Ishikawa (cell line): ENCODE measurements around the gene WAC.

Source experiments
- CEBPB ChIP-seq: IDR thresholded peaks from 2 replicates; pipeline ENCODE4 v1.6.1; 2012
- CREB1 ChIP-seq: IDR thresholded peaks from 2 replicates; pipeline ENCODE4 v1.6.1; 2012; ENCODE audit warnings: low read depth
- EGR1 ChIP-seq: IDR thresholded peaks from 2 replicates; pipeline ENCODE4 v1.6.1; 2012
- EP300 ChIP-seq: IDR thresholded peaks from 2 replicates; pipeline ENCODE4 v1.6.1; 2012; ENCODE audit warnings: borderline replicate concordance
- FOXM1 ChIP-seq: IDR thresholded peaks from 2 replicates; pipeline ENCODE4 v1.6.1; 2012; ENCODE audit warnings: low read depth, borderline replicate concordance
- NFIC ChIP-seq: IDR thresholded peaks from 2 replicates; pipeline ENCODE4 v1.6.1; 2012
- RAD21 ChIP-seq: IDR thresholded peaks from 2 replicates; pipeline ENCODE4 v1.6.1; 2012; ENCODE audit warnings: low read depth
- TAF1 ChIP-seq: IDR thresholded peaks from 2 replicates; pipeline ENCODE4 v1.6.1; 2012; ENCODE audit warnings: low read depth, mild to moderate bottlenecking
- TCF12 ChIP-seq: IDR thresholded peaks from 2 replicates; pipeline ENCODE4 v1.6.1; 2012; ENCODE audit warnings: low read depth
- TEAD4 ChIP-seq: IDR thresholded peaks from 2 replicates; pipeline ENCODE4 v1.6.1; 2012
- YY1 ChIP-seq: IDR thresholded peaks from 2 replicates; pipeline ENCODE4 v1.6.1; 2012; ENCODE audit warnings: low read depth
- ZBTB7A ChIP-seq: IDR thresholded peaks from 2 replicates; pipeline ENCODE4 v1.6.1; 2012; ENCODE audit warnings: low read depth
- TF ChIP-seq, protein P1 (sequence below): IDR thresholded peaks from 2 replicates; pipeline ENCODE4 v1.6.1; 2012; ENCODE audit warnings: low read depth, mild to moderate bottlenecking
- TF ChIP-seq, protein P2 (sequence below): IDR thresholded peaks from 2 replicates; pipeline ENCODE4 v1.6.1; 2012
- TF ChIP-seq, protein P3 (sequence below): IDR thresholded peaks from 2 replicates; pipeline ENCODE4 v1.6.1; 2012

The WAC gene

DNA sequence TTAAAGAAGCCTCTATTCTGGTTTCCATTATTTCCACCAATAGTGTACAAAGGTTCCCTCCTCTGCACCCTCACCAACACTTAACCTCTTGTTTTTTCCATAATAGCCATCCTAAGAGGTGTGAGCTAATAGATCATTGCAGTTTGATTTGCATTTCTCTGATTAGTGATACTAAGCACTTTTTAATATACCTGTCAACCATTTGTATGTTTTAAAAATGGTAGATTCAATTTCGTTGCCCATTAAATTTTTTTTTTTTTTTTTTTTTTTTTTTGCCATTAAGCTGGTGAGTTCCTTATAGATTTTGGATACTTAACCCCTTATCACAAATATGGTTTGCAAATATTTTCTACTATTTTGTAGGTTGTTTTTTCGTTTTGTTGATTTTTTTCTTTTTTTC lies 23.2 kb downstream of the WAC start:
- TF ChIP-seq ZBTB7A (no peak), TEAD4 (no peak), EP300 (no peak), CEBPB (no peak), TAF1 (no peak)
- TF ChIP-seq, protein P1, sequence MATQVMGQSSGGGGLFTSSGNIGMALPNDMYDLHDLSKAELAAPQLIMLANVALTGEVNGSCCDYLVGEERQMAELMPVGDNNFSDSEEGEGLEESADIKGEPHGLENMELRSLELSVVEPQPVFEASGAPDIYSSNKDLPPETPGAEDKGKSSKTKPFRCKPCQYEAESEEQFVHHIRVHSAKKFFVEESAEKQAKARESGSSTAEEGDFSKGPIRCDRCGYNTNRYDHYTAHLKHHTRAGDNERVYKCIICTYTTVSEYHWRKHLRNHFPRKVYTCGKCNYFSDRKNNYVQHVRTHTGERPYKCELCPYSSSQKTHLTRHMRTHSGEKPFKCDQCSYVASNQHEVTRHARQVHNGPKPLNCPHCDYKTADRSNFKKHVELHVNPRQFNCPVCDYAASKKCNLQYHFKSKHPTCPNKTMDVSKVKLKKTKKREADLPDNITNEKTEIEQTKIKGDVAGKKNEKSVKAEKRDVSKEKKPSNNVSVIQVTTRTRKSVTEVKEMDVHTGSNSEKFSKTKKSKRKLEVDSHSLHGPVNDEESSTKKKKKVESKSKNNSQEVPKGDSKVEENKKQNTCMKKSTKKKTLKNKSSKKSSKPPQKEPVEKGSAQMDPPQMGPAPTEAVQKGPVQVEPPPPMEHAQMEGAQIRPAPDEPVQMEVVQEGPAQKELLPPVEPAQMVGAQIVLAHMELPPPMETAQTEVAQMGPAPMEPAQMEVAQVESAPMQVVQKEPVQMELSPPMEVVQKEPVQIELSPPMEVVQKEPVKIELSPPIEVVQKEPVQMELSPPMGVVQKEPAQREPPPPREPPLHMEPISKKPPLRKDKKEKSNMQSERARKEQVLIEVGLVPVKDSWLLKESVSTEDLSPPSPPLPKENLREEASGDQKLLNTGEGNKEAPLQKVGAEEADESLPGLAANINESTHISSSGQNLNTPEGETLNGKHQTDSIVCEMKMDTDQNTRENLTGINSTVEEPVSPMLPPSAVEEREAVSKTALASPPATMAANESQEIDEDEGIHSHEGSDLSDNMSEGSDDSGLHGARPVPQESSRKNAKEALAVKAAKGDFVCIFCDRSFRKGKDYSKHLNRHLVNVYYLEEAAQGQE = no peak

DNA sequence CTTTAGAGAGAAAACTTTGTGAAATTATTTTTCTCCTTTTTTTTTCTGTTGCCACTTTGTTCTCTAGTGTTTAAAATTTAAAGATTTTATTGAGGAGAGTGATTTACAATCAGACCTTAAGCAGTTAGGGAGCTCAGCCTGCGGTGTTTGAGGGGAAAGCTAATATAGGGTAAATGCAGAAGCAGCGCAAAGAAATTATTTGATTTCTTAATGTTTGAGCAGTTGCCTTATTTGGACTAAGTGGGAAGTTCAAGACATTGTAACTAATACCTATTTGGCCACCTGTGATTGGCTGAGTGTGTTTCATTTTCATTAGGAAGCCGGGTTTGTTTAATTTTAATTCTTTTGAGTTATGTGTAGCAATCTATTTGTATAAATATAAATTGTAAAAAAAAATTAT lies 25.3 kb downstream of the WAC start:
- TF ChIP-seq, protein P1 = no peak
- TF ChIP-seq TAF1 (no peak), TEAD4 (no peak), TCF12 (no peak), EGR1 (no peak), ZBTB7A (no peak), CREB1 (no peak), EP300 (no peak), YY1 (no peak), FOXM1 (no peak), NFIC (no peak), CEBPB (no peak), RAD21 (no peak)
- TF ChIP-seq, protein P2, sequence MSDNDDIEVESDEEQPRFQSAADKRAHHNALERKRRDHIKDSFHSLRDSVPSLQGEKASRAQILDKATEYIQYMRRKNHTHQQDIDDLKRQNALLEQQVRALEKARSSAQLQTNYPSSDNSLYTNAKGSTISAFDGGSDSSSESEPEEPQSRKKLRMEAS = no peak
- TF ChIP-seq, protein P3, sequence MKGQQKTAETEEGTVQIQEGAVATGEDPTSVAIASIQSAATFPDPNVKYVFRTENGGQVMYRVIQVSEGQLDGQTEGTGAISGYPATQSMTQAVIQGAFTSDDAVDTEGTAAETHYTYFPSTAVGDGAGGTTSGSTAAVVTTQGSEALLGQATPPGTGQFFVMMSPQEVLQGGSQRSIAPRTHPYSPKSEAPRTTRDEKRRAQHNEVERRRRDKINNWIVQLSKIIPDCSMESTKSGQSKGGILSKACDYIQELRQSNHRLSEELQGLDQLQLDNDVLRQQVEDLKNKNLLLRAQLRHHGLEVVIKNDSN = no peak

DNA sequence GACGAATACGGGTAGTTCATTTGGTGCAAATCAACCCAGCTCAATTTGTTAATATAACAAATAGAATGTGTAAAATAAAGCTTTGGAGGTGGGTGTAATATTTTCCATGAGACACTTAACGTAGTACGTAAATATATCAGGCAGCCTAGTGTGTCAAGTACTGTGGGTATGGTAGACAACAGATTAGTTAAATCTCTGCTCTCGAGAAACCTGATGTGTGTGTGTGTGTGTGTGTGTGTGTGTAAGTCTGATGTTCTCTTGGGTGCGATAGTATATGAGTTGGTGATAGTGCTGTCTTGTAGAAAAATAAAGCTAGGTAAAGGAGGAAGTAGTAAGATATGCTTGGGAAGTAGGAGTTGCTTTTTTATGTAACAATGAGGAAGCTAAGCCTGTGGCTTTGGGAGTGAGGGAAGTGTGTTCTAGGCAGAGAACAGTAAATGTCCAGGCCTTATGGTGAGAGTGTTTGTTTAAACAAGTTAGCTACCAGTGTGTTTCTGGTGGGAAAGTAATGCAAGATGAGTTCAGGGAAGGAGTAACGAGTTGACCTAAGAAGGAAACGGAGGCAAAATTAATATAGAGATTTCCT lies 26.1 kb downstream of the WAC start:
- no peak for TF ChIP-seq EP300
- no peak for TF ChIP-seq YY1
- TF ChIP-seq, protein P2 = no peak
- TF ChIP-seq, protein P1 = no peak
- no peak for TF ChIP-seq FOXM1
- TF ChIP-seq CEBPB = no peak
- TF ChIP-seq ZBTB7A = no peak
- TF ChIP-seq, protein P3 = no peak
- TF ChIP-seq TEAD4 = no peak
- TF ChIP-seq CREB1 = no peak
- TF ChIP-seq RAD21 = no peak
- no peak for TF ChIP-seq TCF12
- no peak for TF ChIP-seq EGR1
- no peak for TF ChIP-seq NFIC
- TF ChIP-seq TAF1 = no peak

DNA sequence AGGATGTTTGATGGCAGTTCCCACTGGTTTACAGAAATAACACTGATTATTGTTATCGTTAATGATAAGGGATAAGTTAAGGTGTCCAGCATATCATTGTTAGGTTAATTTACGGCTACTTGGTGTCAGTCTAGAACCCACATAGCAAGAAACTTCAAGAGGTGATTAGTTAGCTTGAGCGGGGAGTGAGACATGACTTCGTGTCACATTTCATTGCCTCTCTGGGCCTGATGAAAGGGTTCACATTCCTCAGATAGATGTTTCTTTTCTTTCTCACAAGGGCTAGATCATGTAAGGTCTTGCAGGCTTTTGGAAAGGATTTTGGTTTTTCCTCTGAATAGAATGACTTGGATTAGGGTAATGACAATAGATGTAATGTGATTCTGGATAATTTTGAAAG lies 26.7 kb downstream of the WAC start:
- TF ChIP-seq EGR1 (no peak), FOXM1 (no peak), ZBTB7A (no peak), CREB1 (no peak), YY1 (no peak), EP300 (no peak), RAD21 (no peak), CEBPB (no peak), TAF1 (no peak), TEAD4 (no peak), NFIC (no peak), TCF12 (no peak)
- TF ChIP-seq, protein P1 = no peak
- TF ChIP-seq, protein P2 = no peak
- TF ChIP-seq, protein P3 = no peak
